HepG2 (cell line): ENCODE results near the gene IL1R1. TPM values are rescaled to one million over a fixed set of nuclear protein-coding genes. Genes with fewer than 3 reads are reported as not detected.

Source experiments
- FOXM1 ChIP-seq: sonication (generic); formaldehyde crosslinking; IDR thresholded peaks from 2 replicates; pipeline ENCODE4 v1.5.0; 2020; ENCODE audit warnings: missing genetic modification reagents
- GATAD2A ChIP-seq: IDR thresholded peaks from 2 replicates; pipeline ENCODE4 v1.6.1; 2016
- GZF1 ChIP-seq: sonication (generic); formaldehyde crosslinking; IDR thresholded peaks from 2 replicates; pipeline ENCODE4 v1.5.1; 2020; ENCODE audit warnings: mild to moderate bottlenecking, missing genetic modification reagents
- MEF2D ChIP-seq: sonication (generic); formaldehyde crosslinking; IDR thresholded peaks from 2 replicates; pipeline ENCODE4 v1.5.1; 2020; ENCODE audit warnings: mild to moderate bottlenecking, missing genetic modification reagents
- MIER2 ChIP-seq: IDR thresholded peaks from 2 replicates; pipeline ENCODE4 v1.6.1; 2016; ENCODE audit warnings: missing biosample characterization, missing genetic modification reagents
- NFATC3 ChIP-seq: sonication (generic); formaldehyde crosslinking; IDR thresholded peaks from 2 replicates; pipeline ENCODE4 v1.5.1; 2020; ENCODE audit warnings: mild to moderate bottlenecking, missing genetic modification reagents
- NFE2 ChIP-seq: sonication (generic); formaldehyde crosslinking; IDR thresholded peaks from 2 replicates; pipeline ENCODE4 v1.4.0; 2020; ENCODE audit warnings: missing genetic modification reagents
- SMAD1 ChIP-seq: sonication (generic); formaldehyde crosslinking; IDR thresholded peaks from 2 replicates; pipeline ENCODE4 v1.4.0; 2020; ENCODE audit warnings: missing genetic modification reagents, low read depth, mild to moderate bottlenecking, borderline replicate concordance
- SMC3 ChIP-seq: IDR thresholded peaks from 2 replicates; pipeline ENCODE4 v1.6.1; 2011; ENCODE audit warnings: low read length, improper control_type of control experiment
- SYNCRIP ChIP-seq: fragments of 200-400 bp; formaldehyde crosslinking; IDR thresholded peaks from 2 replicates; pipeline ENCODE4 v1.6.1; 2018; ENCODE audit warnings: mild to moderate bottlenecking, low read depth, low read length; ENCODE audit not compliant: insufficient read depth
- THAP8 ChIP-seq: sonication (generic); formaldehyde crosslinking; IDR thresholded peaks from 2 replicates; pipeline ENCODE4 v1.5.1; 2020; ENCODE audit warnings: missing genetic modification reagents, mild to moderate bottlenecking, borderline replicate concordance
- YEATS2 ChIP-seq: sonication (generic); formaldehyde crosslinking; IDR thresholded peaks from 2 replicates; pipeline ENCODE4 v1.4.0; 2020; ENCODE audit warnings: missing genetic modification reagents, borderline replicate concordance
- ZBTB20 ChIP-seq: sonication (generic); formaldehyde crosslinking; IDR thresholded peaks from 2 replicates; pipeline ENCODE4 v1.8.1; 2023; ENCODE audit warnings: missing genetic modification reagents, low read depth, mild to moderate bottlenecking, borderline replicate concordance
- ZBTB42 ChIP-seq: sonication (generic); formaldehyde crosslinking; IDR thresholded peaks from 2 replicates; pipeline ENCODE4 v1.5.0; 2020; ENCODE audit warnings: mild to moderate bottlenecking, missing genetic modification reagents
- ZNF224 ChIP-seq: sonication (generic); formaldehyde crosslinking; IDR thresholded peaks from 2 replicates; pipeline ENCODE4 v1.5.0; 2020; ENCODE audit warnings: mild to moderate bottlenecking, missing genetic modification reagents
- ZNF317 ChIP-seq: sonication (generic); formaldehyde crosslinking; IDR thresholded peaks from 2 replicates; pipeline ENCODE4 v1.5.0; 2020; ENCODE audit warnings: mild to moderate bottlenecking, missing genetic modification reagents
- ZNF318 ChIP-seq: sonication (generic); formaldehyde crosslinking; IDR thresholded peaks from 2 replicates; pipeline ENCODE4 v1.4.0; 2020; ENCODE audit warnings: mild to moderate bottlenecking, missing genetic modification reagents
- ZNF749 ChIP-seq: sonication (generic); formaldehyde crosslinking; IDR thresholded peaks from 2 replicates; pipeline ENCODE4 v1.8.0; 2022; ENCODE audit warnings: mild to moderate bottlenecking, missing genetic modification reagents, moderate library complexity, borderline replicate concordance
- polyA plus RNA-seq, 8 experiments: library from polyadenylated mRNA; depleted of rRNA in 3 of 8; stranded (reverse) in 7 of 8; unstranded in 1 of 8; fragments of >200 nt; fragmentation: Illumina TruSeq in 4 of 8; extraction: Trizol in 4 of 8; gene quantifications; 2 replicates each; pipeline versions ENCODE4 v1.2.1 to v1.2.3, GENCODE V29; 2011 to 2016; ENCODE audit warnings: low read depth in 4 of 8, missing spikeins in 1 of 8, mixed read lengths in 1 of 8; ENCODE audit not compliant: insufficient read depth in 1 of 8
- total RNA-seq, 5 experiments: library from RNA; depleted of rRNA; stranded (reverse); fragments of >200 nt; fragmentation: Illumina TruSeq; extraction: Trizol; gene quantifications; 2 replicates each; pipeline ENCODE4 v1.2.3, GENCODE V29; 2016; ENCODE audit warnings: low read depth in 1 of 5
- TF ChIP-seq, protein P1 (sequence below): IDR thresholded peaks from 2 replicates; pipeline ENCODE4 v1.6.1; 2016
- TF ChIP-seq, protein P2 (sequence below): sonication (generic); formaldehyde crosslinking; IDR thresholded peaks from 2 replicates; pipeline ENCODE4 v1.4.0; 2020; ENCODE audit warnings: mild to moderate bottlenecking, missing genetic modification reagents

Gene IL1R1
- total and polyA plus RNA-seq, 2 of the 13 experiments (the other 11 are each of a cell fraction or from before 2014, with no cell fraction given): 38.0 to 93.1 TPM

DNA sequence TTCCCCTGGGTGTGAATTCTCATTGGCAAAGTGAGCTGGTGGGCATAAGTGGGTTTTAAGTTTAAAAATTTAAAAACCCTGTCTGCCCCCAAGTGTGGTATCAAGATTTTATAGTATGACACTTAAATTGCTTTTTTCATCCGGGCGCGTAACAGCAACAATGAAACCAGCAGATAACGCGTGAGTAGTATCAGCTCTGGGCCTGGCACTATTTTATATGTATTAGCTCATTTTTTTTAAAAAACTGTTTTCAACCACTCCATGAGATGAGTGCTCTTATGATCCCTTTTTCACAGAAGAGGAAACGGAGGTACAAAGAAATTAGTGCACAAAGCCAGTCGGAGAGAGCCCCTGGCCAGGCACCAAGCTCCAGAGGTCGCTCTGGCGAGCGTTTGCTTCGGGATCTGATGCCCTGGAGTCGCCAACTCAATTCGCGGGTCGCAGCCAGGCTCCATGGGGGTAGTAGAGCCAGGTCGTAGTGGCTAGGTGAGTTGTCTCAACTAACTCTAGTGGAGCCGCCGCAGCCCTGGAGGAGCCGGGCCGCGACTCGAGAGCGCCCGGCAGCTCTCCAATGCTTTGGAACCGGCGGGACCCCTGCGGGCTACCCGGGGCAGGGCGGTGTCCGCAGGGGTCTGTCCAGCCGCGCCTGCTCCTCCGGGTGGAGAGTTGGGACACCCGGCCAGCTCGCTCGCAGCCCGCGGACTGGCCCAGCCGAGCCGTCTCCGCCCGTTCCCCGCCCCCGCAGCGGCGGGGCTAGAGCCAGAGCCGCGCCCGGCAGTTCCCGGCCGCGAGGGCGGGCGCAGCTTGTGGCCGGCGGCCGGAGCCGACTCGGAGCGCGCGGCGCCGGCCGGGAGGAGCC is at the start of gene IL1R1 (continued):
- no peak for TF ChIP-seq THAP8
- no peak for TF ChIP-seq MEF2D
- no peak for TF ChIP-seq FOXM1 (CRISPR knock-in tag)
- no peak for TF ChIP-seq ZBTB42 (CRISPR knock-in tag)
- TF ChIP-seq, protein P1, sequence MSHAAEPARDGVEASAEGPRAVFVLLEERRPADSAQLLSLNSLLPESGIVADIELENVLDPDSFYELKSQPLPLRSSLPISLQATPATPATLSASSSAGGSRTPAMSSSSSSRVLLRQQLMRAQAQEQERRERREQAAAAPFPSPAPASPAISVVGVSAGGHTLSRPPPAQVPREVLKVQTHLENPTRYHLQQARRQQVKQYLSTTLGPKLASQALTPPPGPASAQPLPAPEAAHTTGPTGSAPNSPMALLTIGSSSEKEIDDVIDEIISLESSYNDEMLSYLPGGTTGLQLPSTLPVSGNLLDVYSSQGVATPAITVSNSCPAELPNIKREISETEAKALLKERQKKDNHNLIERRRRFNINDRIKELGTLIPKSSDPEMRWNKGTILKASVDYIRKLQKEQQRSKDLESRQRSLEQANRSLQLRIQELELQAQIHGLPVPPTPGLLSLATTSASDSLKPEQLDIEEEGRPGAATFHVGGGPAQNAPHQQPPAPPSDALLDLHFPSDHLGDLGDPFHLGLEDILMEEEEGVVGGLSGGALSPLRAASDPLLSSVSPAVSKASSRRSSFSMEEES (CRISPR knock-in tag): no peak
- TF ChIP-seq SYNCRIP: no peak
- no peak; the same call in 1 of the 2 replicates for TF ChIP-seq ZNF749
- TF ChIP-seq ZNF318 (CRISPR knock-in tag): no peak
- TF ChIP-seq, protein P2, sequence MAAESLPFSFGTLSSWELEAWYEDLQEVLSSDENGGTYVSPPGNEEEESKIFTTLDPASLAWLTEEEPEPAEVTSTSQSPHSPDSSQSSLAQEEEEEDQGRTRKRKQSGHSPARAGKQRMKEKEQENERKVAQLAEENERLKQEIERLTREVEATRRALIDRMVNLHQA: no peak
- no peak for TF ChIP-seq YEATS2 (CRISPR knock-in tag)
- no peak for TF ChIP-seq GZF1 (CRISPR knock-in tag)
- TF ChIP-seq ZNF224: 0 out of 2 replicates have a peak, but pooled peaks have one; percentile 45
- TF ChIP-seq NFE2 (CRISPR knock-in tag): no peak
- no peak for TF ChIP-seq SMAD1 (CRISPR knock-in tag)
- TF ChIP-seq NFATC3: no peak
- TF ChIP-seq MIER2 (CRISPR knock-in tag): no peak
- TF ChIP-seq GATAD2A: peak; percentile 26; the same call in 1 of the 2 replicates
- peak; percentile 63; the same call in 1 of the 2 replicates for TF ChIP-seq ZNF317 (CRISPR knock-in tag)
- TF ChIP-seq SMC3: no peak
- TF ChIP-seq ZBTB20: no peak
